SK-N-DZ (cell line): ENCODE data around the gene RAPSN.

Experiments used
- DNase-seq: peaks from one replicate; pipeline ENCODE4 v3.0.0-alpha.2; 2015; ENCODE audit warnings: low spot score

The RAPSN gene

GRCh38 chr11:47466201-47466600 lies 17.3 kb upstream of the RAPSN start:
- DNase-seq, result no peak

DNA sequence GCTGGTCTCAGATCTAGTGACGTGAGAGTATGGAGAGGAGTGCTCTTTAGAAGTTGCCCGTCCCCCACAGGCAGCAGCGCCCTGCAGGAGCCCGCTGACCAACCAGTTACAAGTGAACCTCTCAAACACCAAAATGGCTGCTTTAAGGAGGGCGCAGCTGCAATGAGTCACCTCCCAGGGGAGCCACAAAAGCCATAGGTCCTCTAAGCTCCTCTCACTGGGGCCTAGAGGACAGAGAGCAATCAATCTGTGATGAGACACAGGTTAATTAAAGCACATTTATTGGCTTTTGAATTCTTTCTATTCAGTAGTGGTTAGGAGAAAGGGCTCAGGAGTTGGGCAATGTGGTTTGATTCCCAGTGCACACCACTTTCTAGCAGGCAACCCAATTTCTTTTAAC lies 15.5 kb upstream of the RAPSN start:
- DNase-seq, result no peak

DNA sequence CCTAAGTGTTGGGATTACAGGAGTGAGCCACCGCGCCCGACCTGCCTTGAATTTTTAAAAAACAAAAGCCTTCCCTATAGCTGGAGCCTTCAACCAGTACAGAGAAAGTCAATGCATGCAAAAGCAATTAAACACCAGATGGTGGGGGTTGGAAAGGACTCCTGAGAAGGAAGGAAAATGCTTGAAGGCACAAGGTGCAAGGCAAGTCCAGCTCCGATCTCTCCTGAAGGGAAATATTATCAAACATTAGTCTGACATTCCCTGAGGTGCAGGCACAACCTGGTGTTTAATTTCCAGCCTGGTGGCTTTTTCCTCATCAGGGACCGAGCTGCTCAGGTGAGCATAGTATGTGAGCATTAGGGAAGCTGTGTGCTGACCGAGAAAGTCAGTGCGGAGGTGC lies 12.9 kb upstream of the RAPSN start:
- DNase-seq, result no peak

GRCh38 chr11:47460571-47461235 lies 11.8 kb upstream of the RAPSN start:
- DNase-seq, result no peak

GRCh38 chr11:47454258-47454671 lies 5.3 kb upstream of the RAPSN start:
- DNase-seq, result peak; percentile 83

DNA sequence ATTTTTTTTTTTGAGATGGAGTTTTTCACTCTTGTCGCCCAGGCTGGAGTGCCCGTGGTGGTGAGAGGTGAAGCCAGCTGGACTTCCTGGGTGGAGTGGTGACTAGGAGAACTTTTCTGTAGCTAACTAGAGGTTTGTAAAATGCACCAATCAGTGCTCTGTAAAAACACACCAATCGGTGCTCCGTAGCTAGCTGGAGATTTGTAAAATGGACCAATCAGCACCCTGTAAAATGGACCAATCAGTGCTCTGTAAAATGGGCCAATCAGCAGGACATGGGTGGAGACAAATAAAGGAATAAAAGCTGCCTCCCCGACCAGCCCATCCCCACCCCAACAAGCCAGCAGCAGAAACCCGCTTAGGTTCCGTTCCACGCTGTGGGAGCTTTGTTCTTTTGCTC lies 4.4 kb upstream of the RAPSN start:
- DNase-seq, result no peak

- no peak for DNase-seq
These were observed 3.1 kb upstream of the RAPSN start for GRCh38 chr11:47451990-47452389.

DNA sequence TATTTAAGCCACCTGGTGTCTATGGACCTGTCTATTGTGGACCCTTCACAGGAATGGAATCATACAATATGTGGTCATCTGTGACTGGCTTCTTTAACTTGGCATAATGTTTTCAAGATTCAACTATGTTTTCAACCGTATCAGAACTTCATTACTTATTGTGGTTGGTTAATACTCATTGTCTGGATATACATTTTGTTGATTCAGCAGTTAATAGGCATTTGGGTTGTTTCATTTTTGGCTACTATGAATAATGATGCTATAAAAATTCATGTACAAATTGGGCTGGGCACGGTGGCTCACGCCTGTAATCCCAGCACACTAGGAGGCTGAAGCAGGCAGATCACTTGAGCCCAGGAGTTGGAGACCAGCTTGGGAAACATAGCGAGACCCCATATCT lies 2.5 kb upstream of the RAPSN start:
- no peak for DNase-seq

DNA sequence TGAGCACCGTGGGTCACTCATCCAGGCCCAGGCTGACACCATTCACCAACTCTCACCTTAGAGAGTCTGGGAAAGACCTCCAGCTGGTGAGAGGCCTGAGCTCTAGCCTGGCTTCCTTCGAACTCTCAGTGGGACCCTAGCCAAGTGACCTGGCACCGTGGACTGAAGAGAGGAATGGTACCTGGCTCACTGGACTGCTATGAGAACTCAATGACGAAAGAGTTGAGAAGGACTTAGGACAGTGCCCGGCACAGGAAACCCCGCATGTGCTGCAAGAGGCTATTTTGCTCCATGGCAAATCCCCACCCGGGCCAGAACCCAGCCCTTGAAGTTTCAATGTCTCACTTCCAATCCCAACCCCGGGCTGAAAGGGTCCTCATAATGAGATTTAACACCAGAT lies 605 bp upstream of the RAPSN start:
- DNase-seq, result no peak

- no peak for DNase-seq
These were observed 1.0 kb downstream of the RAPSN start for GRCh38 chr11:47447906-47448305.

- DNase-seq, result no peak
These were observed 2.1 kb downstream of the RAPSN start for GRCh38 chr11:47446833-47447232.

- no peak for DNase-seq
These were observed 3.1 kb downstream of the RAPSN start for GRCh38 chr11:47445840-47446239.

GRCh38 chr11:47443817-47444216 lies 5.1 kb downstream of the RAPSN start:
- no peak for DNase-seq

- peak; percentile 51 for DNase-seq
These were observed 5.8 kb downstream of the RAPSN start for GRCh38 chr11:47443028-47443700.

GRCh38 chr11:47442514-47442913 lies 6.4 kb downstream of the RAPSN start:
- no peak for DNase-seq

DNA sequence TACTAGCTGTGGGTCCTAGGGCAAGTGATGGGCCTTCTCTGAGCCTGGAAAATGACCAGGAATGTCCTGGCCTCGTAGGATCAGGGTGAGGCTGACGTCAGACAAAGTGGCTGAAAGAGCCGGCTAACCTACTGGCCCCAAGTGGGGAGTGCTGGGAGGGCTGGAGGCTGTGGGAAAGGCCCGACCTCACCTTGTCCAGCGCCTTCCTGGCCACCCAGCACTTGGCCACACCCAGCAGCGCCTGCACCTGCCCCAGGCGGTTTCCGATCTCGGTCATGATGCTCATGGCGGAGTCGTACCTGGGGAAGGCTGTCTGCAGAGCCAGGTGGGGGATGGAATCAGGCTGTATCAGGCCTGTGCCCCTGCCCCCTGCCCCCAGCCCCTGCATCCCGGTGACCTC lies 7.5 kb downstream of the RAPSN start:
- no peak for DNase-seq

DNA sequence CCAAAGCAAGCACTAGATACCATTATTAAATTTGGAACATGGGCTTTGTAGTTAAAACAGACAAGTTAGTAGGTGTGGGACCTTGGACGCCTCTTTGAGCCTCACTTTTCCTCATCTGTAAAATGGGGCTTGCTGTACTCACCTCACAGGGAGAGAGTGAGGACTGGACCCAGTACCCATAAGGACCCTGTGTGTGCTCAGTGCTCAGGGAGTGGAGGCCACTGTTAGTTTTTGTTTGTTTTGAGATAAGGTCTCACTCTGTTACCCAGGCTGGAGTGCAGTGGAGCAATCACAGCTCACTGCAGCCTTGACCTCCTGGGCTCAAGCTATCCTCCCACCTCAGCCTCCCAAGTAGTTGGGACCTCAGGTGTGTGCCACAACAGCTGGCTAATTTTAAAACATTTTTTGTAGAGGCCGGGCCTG lies 8.9 kb downstream of the RAPSN start:
- no peak for DNase-seq

- DNase-seq, result no peak
These were observed 10.2 kb downstream of the RAPSN start for GRCh38 chr11:47438721-47439120.

GRCh38 chr11:47437746-47438418 lies 11.1 kb downstream of the RAPSN start:
- DNase-seq, result peak; percentile 49

DNA sequence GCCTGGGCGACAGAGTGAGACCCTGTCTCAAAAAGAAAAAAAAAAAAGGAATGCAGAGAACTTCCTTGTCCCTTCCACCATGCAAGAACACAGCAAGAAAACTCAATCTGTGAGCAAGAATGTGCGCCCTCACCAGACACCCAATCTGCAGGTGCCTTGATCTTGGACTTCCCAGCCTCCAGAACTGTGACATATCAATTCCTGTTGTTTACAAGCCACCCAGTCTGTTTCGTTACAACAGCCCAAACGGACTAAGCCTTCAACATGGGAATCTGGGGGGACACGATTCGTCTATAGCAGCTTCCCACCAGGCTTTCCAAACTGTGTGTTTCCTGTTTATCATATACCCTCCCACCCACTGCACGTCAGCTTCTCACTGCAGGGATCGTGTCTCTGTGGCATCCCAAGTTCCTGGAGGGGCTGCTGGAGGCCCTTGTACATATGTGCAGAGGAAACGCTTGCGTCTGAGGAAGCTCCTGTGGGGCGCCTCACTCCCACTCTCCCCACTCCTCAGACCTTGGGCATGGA lies 11.7 kb downstream of the RAPSN start:
- no peak for DNase-seq

DNA sequence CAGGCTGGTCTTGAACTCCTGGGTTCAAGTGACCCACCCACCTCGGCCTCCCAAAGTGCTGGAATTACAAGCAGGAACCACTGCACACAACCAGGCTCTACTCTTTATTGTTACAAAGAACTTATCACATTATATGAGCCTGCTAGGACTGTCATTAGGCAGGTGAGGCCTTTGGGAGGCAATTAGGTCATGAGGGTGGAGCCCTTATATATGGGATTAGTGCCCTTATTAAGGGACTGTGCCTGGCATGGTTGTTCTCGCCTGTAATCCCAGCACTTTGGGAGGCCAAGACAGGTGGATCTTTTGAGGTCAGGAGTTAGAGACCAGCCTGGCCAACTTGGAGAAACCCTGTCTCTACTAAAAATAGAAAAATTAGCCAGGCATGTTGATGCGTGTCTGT lies 12.2 kb downstream of the RAPSN start:
- DNase-seq, result no peak

DNA sequence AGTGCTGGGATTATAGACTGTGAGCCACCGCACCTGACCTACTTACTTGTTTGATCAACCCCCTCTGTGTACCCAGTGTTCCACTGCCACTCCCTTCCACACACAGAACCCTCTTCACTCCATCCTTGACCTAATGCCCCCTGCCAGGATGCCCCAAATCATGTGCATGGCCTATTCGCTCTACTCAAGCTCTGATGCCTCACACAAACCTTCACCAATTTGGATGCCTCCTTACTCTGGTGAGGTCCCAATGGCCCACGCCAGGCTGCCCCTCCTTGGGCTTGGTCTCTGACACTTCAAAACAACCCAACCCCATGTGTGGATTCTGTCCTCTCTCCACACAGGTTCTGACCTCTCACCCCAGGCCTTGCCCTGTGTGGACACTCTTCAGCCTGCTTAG lies 13.2 kb downstream of the RAPSN start:
- no peak for DNase-seq
